Measurements from ENCODE around the gene GLIPR2.

DNA sequence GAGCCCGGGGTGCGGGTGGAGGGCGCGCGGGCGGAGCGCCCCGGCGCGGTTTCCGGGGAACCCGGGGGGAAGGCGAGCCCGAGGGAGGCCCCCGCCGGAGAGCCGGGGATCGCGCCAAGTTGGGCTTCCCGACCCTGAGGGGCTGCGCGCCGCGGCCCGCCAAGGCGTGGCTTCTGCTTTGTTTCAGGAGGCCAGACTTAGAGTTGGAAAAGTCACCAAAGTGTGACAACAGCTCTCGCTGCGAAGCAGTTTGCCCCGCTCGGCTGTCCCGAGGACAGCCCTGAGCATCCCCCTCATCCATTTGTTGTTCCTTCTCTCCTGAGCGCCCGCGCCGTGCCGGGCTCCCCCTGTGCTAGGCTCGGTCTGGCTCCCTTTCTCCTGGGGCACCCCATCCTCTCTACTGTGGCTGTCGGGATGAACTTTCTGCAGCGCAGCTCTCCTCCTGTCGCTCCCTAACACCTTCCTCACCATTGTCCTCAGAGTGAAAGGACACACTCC is 410 bp downstream of the GLIPR2 start:
- TF ChIP-seq CTCF (conservative IDR thresholded peaks at IDR 0.05) (no peak), ZFX (IDR thresholded peaks at IDR 0.05) (no peak)
